DND-41 (cell line): ENCODE data around the gene CPSF4L.

Source experiments
- EZH2 ChIP-seq: IDR thresholded peaks from 3 replicates; pipeline ENCODE4 v1.6.1; 2012; ENCODE audit warnings: borderline replicate concordance, low read depth, mild to moderate bottlenecking, moderate library complexity, low read length, inconsistent platforms; ENCODE audit not compliant: severe bottlenecking
- TF ChIP-seq, protein P1 (sequence below): IDR thresholded peaks from 2 replicates; pipeline ENCODE4 v1.5.1; 2012; ENCODE audit warnings: borderline replicate concordance, low read length, moderate library complexity, mild to moderate bottlenecking; ENCODE audit not compliant: poor library complexity, severe bottlenecking; ENCODE audit errors: extremely low read depth

DNA sequence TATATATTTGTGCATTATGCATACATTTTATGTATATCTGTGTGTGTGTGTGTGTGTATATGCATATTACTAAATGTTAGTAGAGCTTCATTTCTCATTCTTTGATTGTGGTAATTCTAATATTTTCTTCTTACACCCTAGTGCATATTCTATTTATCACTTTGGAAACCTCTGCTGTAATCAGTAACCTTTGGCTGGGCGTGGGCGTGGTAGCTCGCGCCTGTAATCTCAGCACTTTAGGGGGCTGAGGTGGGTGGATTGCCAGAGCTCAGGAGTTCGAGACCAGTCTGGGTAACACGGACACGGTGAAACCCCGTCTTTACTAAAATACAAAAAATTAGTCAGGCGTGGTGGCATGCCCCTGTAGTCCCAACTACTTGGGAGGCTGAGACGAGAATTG is 26.9 kb downstream of the CPSF4L start:
- TF ChIP-seq, protein P1, sequence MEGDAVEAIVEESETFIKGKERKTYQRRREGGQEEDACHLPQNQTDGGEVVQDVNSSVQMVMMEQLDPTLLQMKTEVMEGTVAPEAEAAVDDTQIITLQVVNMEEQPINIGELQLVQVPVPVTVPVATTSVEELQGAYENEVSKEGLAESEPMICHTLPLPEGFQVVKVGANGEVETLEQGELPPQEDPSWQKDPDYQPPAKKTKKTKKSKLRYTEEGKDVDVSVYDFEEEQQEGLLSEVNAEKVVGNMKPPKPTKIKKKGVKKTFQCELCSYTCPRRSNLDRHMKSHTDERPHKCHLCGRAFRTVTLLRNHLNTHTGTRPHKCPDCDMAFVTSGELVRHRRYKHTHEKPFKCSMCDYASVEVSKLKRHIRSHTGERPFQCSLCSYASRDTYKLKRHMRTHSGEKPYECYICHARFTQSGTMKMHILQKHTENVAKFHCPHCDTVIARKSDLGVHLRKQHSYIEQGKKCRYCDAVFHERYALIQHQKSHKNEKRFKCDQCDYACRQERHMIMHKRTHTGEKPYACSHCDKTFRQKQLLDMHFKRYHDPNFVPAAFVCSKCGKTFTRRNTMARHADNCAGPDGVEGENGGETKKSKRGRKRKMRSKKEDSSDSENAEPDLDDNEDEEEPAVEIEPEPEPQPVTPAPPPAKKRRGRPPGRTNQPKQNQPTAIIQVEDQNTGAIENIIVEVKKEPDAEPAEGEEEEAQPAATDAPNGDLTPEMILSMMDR = no peak
- no peak for TF ChIP-seq EZH2
